Right lobe of liver (tissue), 6 donors: ENCODE results near the gene FBXW11. TPM values are rescaled to one million over a fixed set of nuclear protein-coding genes. Genes with fewer than 3 reads are reported as not detected.

Experiments used
- ATAC-seq, 4 donors: fragments of 200-7000 bp; cut with Tn5 transposase; one replicate each; pipeline ENCODE4 v1.9.1; 2020; ENCODE audit warnings: mild to moderate bottlenecking in 4 of 4, moderate library complexity in 4 of 4
- DNase-seq, 3 donors: peaks; one replicate each; pipeline ENCODE4 v3.0.0-alpha.2; 2020
- H3K27ac ChIP-seq, 3 donors: fragments of 200-600 bp; one replicate each; pipeline ENCODE4 v1.8.0; 2022
- H3K27me3 ChIP-seq, 2 donors: fragments of 200-600 bp; one replicate each; pipeline ENCODE4 v1.8.0; 2022
- H3K36me3 ChIP-seq, 4 donors: fragments of 200-600 bp; sonication (generic) in 1 of 4; one replicate each; pipeline versions ENCODE4 v1.5.1 to v1.8.0; 2017 to 2022; ENCODE audit warnings: control low read depth in 1 of 4
- H3K4me1 ChIP-seq, 4 donors: fragments of 200-600 bp; sonication (generic) in 1 of 4; one replicate each; pipeline versions ENCODE4 v1.5.1 to v1.8.0; 2017 to 2022; ENCODE audit warnings: control low read depth in 1 of 4
- H3K4me3 ChIP-seq, 3 donors: fragments of 200-600 bp; one replicate each; pipeline ENCODE4 v1.8.0; 2022
- H3K9me3 ChIP-seq, 4 donors: fragments of 200-600 bp; sonication (generic) in 1 of 4; one replicate each; pipeline versions ENCODE4 v1.5.1 to v1.8.0; 2017 to 2022; ENCODE audit warnings: control low read depth in 1 of 4
- CTCF ChIP-seq, 4 donors: fragments of 200-600 bp in 3 of 4; fragments of 450-650 bp in 1 of 4; IDR thresholded peaks; one replicate each; pipeline versions ENCODE4 v1.5.1 to v1.8.0; 2016 to 2022; ENCODE audit warnings: antibody characterized with exemption in 4 of 4, mild to moderate bottlenecking in 2 of 4
- POLR2A ChIP-seq: fragments of 450-650 bp; IDR thresholded peaks from one replicate; pipeline ENCODE4 v1.6.1; 2017; ENCODE audit warnings: antibody characterized with exemption, mild to moderate bottlenecking
- whole genome bisulfite sequencing: methylation state at CpG from one replicate; pipeline ENCODE4 v1.1.6; 2018; ENCODE audit warnings: low coverage, low lambda C conversion rate; ENCODE audit not compliant: insufficient coverage; ENCODE audit errors: missing lambda C conversion rate; 5-methylcytosine and 5-hydroxymethylcytosine counted together
- intact Hi-C, 2 donors: fragments of 100-400 bp; cut with DNase I; formaldehyde crosslinking; loops; one replicate each; pipeline versions ENCODE4 v1.11.2 to v1.14.1; 2022
- long read RNA-seq: library from polyadenylated mRNA; unstranded; transcript quantifications from one replicate; pipeline ENCODE4 v2.0.0, GENCODE V29; 2019
- total RNA-seq, 6 experiments: library from RNA; depleted of rRNA in 2 of 6; stranded (reverse); fragments of >200 nt in 2 of 6; fragmentation: NEBNext Ultra II Directional in 3 of 6; extraction: Animal tissue kit (Norgen Biotek cat#: 25700) in 3 of 6; gene quantifications; one replicate each; pipeline versions ENCODE4 v1.1.0 to v1.2.4, GENCODE V29; 2016 to 2023
- donor health status: DM: no; HTN: yes; CAD: no.
- donor health status: DM: no; HTN: no; CAD: no.
- donor health status: DM: no; HTN: no; CAD: no.
- donor health status: DM: no; HTN: yes; CAD: no.
- donor health status: DM: no; HTN: yes; CAD: no.

Gene FBXW11
- 10 to 100 TPM; 19.9 to 35.9 (median 28.4) TPM for total RNA-seq
- long read RNA-seq, partial matches to known transcripts: 2 of 2 reads
- long read RNA-seq, other reads (novel, unspliced or antisense): 0 of 2 reads

GRCh38 chr5:172006321-172007174 lies at the start of gene FBXW11:
TSS of gene FBXW11 (minus strand) at chr5:172006638. CDS start at chr5:172006502, 136 bp downstream.
- Histone ChIP-seq H3K9me3 (no peaks in the 10 kb centered on the region), H3K27ac (peak within 1 kb of the TSS; percentile 96 to 100 (median 98)), H3K4me3 (peak within 1 kb of the TSS; percentile 83 to 95 (median 87)), H3K27me3 (no peaks in the 10 kb centered on the region), H3K36me3 (no peaks in the 10 kb centered on the region), H3K4me1 (peaks cover 0 to 29% (median 16%) of the 10 kb centered on the region in 4 donors)
- ATAC-seq (peak; percentile 90 to 95 (median 94)), DNase-seq (peak; percentile 98 to 99 (median 98))
- WGBS: 0% methylated on average over 11 of the region's 81 CpGs
- intact Hi-C loops: no loop called here
- TF ChIP-seq CTCF (IDR thresholded peaks at IDR 0.05) (no peak), POLR2A (peak; percentile 78)

GRCh38 chr5:172055996-172056395 lies 49.6 kb upstream of the FBXW11 start:
- Histone ChIP-seq H3K4me1 (no peaks in the 10 kb centered on the region), H3K27me3 (no peaks in the 10 kb centered on the region)
- ATAC-seq: no peak

GRCh38 chr5:172055421-172055820 lies 49.0 kb upstream of the FBXW11 start:
- intact Hi-C loops: no loop called here
- TF ChIP-seq POLR2A: no peak
- no peak for TF ChIP-seq CTCF (IDR thresholded peaks at IDR 0.05)
- Histone ChIP-seq H3K9me3 (no peaks in the 10 kb centered on the region), H3K4me3 (no peak overlapping the region), H3K27me3 (no peaks in the 10 kb centered on the region), H3K4me1 (no peaks in the 10 kb centered on the region), H3K27ac (no peak overlapping the region), H3K36me3 (peaks cover 0 to 22% (median 0%) of the 10 kb centered on the region in 4 donors)
- WGBS: 94% methylated on average over 10 of the region's 19 CpGs
- ATAC-seq (no peak), DNase-seq (no peak)

More at GRCh38 chr5:172055996-172056395, 49.6 kb upstream of the FBXW11 start:
- Histone ChIP-seq H3K27ac (no peak overlapping the region), H3K36me3 (peaks cover 0 to 22% (median 0%) of the 10 kb centered on the region in 4 donors), H3K9me3 (no peaks in the 10 kb centered on the region), H3K4me3 (no peak overlapping the region)
- no peak for DNase-seq
- WGBS: 89% methylated on average over 3 of the region's 3 CpGs
- intact Hi-C loops: no loop called here
- TF ChIP-seq CTCF (IDR thresholded peaks at IDR 0.05) (no peak), POLR2A (no peak)

- TF ChIP-seq CTCF (IDR thresholded peaks at IDR 0.05): no peak
- TF ChIP-seq POLR2A: no peak
- no peak for DNase-seq
Measured at GRCh38 chr5:172054611-172055153, 48.2 kb upstream of the FBXW11 start.

More at GRCh38 chr5:172054611-172055153, 48.2 kb upstream of the FBXW11 start:
- H3K4me3 ChIP-seq: no peak overlapping the region
- H3K4me1 ChIP-seq: no peaks in the 10 kb centered on the region
- intact Hi-C loops: no loop called here
- WGBS: 76% methylated on average over 4 of the region's 11 CpGs
- peak in 1 of 4 donors; percentile 17 for ATAC-seq
- no peak overlapping the region for H3K27ac ChIP-seq
- H3K27me3 ChIP-seq: no peaks in the 10 kb centered on the region
- H3K36me3 ChIP-seq: peaks cover 0 to 17% (median 0%) of the 10 kb centered on the region in 4 donors
- no peaks in the 10 kb centered on the region for H3K9me3 ChIP-seq
